ENCODE results near the gene CDCA3. TPM values are rescaled to one million over a fixed set of nuclear protein-coding genes. Genes with fewer than 3 reads are reported as not detected.
A peak's percentile ranks its signal among the peaks of the same experiment; 100 is the strongest.

CDCA3 gene
- total RNA-seq, 1 experiment from 2014 or later, result 61.8 TPM

GRCh38 chr12:6867413-6868210 lies 16.5 kb upstream of the CDCA3 start, which contains the start of gene TPI1:
TSS of gene TPI1 (plus strand) at chr12:6867531. CDS start at chr12:6867567, 36 bp downstream.
- Mint-ChIP-seq H3K27me3 (ENCODE audit: low read depth) (no peaks in the 10 kb centered on the region), H3K4me1 (peaks cover 60% of the 10 kb centered on the region), H3K36me3 (peaks cover 64% of the 10 kb centered on the region), H3K4me3 (peak within 1 kb of the TSS; percentile 89), H3K9me3 (no peaks in the 10 kb centered on the region), H3K27ac (peak within 1 kb of the TSS; percentile 87)
- peak; percentile 63 for ATAC-seq
- ChIA-PET CTCF (interaction anchor here (0.6 to 8.5 kb wide), 13 partner anchors 15 to 238 kb away, joined by 3 to 181 read pairs (median 5); partner anchors contain the start of genes C12orf57, CDCA3, MLF2 and RNU7-1), POLR2A (interaction anchor here (1.0 to 4.3 kb wide), 11 partner anchors 16 to 114 kb away, joined by 3 to 33 read pairs (median 4); partner anchors contain the start of genes ATN1, C12orf57, CDCA3 and ENO2)
- peak; percentile 79 for DNase-seq (ENCODE audit: low spot score)
- TF ChIP-seq FOXP1 (CRISPR knock-in tag; IDR thresholded peaks at IDR 0.05; ENCODE audit: borderline replicate concordance) (no peak), CBFB (CRISPR knock-in tag; IDR thresholded peaks at IDR 0.05; ENCODE audit: low read depth) (0 out of 2 replicates have a peak, but pooled peaks have one; percentile 31), ERG (CRISPR knock-in tag; IDR thresholded peaks at IDR 0.05) (0 out of 2 replicates have a peak, but pooled peaks have one; percentile 42), MAX (CRISPR knock-in tag; IDR thresholded peaks at IDR 0.05) (peak; percentile 53; the same call in 1 of the 2 replicates), ZNF138 (CRISPR knock-in tag; conservative IDR thresholded peaks at IDR 0.05) (0 out of 2 replicates have a peak, but pooled peaks have one; percentile 14), NR2C2 (CRISPR knock-in tag; IDR thresholded peaks at IDR 0.05) (no peak), NR1H2 (CRISPR knock-in tag; IDR thresholded peaks at IDR 0.05) (no peak), OVOL2 (CRISPR knock-in tag; IDR thresholded peaks at IDR 0.05; ENCODE audit: borderline replicate concordance) (0 out of 2 replicates have a peak, but pooled peaks have one; percentile 31), PRRX2 (CRISPR knock-in tag; IDR thresholded peaks at IDR 0.05) (no peak), ZNF263 (CRISPR knock-in tag; IDR thresholded peaks at IDR 0.05; ENCODE audit: low read depth) (0 out of 2 replicates have a peak, but pooled peaks have one; percentile 30), ZNF317 (CRISPR knock-in tag; IDR thresholded peaks at IDR 0.05; ENCODE audit: borderline replicate concordance, low read depth) (no peak; the same call in 1 of the 2 replicates), SMAD4 (CRISPR knock-in tag; IDR thresholded peaks at IDR 0.05) (0 out of 2 replicates have a peak, but pooled peaks have one; percentile 2), RORB (CRISPR knock-in tag; IDR thresholded peaks at IDR 0.05) (no peak; the same call in 1 of the 2 replicates), ZNF232 (CRISPR knock-in tag; IDR thresholded peaks at IDR 0.05) (peak; percentile 61; the same call in 1 of the 2 replicates), CREM (CRISPR knock-in tag; IDR thresholded peaks at IDR 0.05) (peak; percentile 33; the same call in 1 of the 2 replicates), MLX (CRISPR knock-in tag; IDR thresholded peaks at IDR 0.05) (0 out of 2 replicates have a peak, but pooled peaks have one; percentile 64), JUN (CRISPR knock-in tag; IDR thresholded peaks at IDR 0.05) (peak; percentile 24; the same call in 1 of the 2 replicates), ZBTB21 (CRISPR knock-in tag; IDR thresholded peaks at IDR 0.05; ENCODE audit: borderline replicate concordance) (0 out of 2 replicates have a peak, but pooled peaks have one; percentile 6), SMAD3 (CRISPR knock-in tag; IDR thresholded peaks at IDR 0.05; ENCODE audit: borderline replicate concordance) (0 out of 2 replicates have a peak, but pooled peaks have one; percentile 11), EMX1 (CRISPR knock-in tag; IDR thresholded peaks at IDR 0.05) (no peak)
- TF ChIP-seq, protein P1, sequence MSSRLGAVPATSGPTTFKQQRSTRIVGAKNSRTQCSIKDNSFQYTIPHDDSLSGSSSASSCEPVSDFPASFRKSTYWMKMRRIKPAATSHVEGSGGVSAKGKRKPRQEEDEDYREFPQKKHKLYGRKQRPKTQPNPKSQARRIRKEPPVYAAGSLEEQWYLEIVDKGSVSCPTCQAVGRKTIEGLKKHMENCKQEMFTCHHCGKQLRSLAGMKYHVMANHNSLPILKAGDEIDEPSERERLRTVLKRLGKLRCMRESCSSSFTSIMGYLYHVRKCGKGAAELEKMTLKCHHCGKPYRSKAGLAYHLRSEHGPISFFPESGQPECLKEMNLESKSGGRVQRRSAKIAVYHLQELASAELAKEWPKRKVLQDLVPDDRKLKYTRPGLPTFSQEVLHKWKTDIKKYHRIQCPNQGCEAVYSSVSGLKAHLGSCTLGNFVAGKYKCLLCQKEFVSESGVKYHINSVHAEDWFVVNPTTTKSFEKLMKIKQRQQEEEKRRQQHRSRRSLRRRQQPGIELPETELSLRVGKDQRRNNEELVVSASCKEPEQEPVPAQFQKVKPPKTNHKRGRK (CRISPR knock-in tag; IDR thresholded peaks at IDR 0.05; ENCODE audit: borderline replicate concordance), result no peak
- TF ChIP-seq, protein P2, sequence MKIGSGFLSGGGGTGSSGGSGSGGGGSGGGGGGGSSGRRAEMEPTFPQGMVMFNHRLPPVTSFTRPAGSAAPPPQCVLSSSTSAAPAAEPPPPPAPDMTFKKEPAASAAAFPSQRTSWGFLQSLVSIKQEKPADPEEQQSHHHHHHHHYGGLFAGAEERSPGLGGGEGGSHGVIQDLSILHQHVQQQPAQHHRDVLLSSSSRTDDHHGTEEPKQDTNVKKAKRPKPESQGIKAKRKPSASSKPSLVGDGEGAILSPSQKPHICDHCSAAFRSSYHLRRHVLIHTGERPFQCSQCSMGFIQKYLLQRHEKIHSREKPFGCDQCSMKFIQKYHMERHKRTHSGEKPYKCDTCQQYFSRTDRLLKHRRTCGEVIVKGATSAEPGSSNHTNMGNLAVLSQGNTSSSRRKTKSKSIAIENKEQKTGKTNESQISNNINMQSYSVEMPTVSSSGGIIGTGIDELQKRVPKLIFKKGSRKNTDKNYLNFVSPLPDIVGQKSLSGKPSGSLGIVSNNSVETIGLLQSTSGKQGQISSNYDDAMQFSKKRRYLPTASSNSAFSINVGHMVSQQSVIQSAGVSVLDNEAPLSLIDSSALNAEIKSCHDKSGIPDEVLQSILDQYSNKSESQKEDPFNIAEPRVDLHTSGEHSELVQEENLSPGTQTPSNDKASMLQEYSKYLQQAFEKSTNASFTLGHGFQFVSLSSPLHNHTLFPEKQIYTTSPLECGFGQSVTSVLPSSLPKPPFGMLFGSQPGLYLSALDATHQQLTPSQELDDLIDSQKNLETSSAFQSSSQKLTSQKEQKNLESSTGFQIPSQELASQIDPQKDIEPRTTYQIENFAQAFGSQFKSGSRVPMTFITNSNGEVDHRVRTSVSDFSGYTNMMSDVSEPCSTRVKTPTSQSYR (CRISPR knock-in tag; IDR thresholded peaks at IDR 0.05), result peak; percentile 43; the same call in 1 of the 2 replicates
- TF ChIP-seq, protein P3, sequence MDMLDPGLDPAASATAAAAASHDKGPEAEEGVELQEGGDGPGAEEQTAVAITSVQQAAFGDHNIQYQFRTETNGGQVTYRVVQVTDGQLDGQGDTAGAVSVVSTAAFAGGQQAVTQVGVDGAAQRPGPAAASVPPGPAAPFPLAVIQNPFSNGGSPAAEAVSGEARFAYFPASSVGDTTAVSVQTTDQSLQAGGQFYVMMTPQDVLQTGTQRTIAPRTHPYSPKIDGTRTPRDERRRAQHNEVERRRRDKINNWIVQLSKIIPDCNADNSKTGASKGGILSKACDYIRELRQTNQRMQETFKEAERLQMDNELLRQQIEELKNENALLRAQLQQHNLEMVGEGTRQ (CRISPR knock-in tag; IDR thresholded peaks at IDR 0.05), result peak; percentile 58
- TF ChIP-seq, protein P4, sequence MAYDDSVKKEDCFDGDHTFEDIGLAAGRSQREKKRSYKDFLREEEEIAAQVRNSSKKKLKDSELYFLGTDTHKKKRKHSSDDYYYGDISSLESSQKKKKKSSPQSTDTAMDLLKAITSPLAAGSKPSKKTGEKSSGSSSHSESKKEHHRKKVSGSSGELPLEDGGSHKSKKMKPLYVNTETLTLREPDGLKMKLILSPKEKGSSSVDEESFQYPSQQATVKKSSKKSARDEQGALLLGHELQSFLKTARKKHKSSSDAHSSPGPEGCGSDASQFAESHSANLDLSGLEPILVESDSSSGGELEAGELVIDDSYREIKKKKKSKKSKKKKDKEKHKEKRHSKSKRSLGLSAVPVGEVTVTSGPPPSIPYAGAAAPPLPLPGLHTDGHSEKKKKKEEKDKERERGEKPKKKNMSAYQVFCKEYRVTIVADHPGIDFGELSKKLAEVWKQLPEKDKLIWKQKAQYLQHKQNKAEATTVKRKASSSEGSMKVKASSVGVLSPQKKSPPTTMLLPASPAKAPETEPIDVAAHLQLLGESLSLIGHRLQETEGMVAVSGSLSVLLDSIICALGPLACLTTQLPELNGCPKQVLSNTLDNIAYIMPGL (CRISPR knock-in tag; IDR thresholded peaks at IDR 0.05), result peak; percentile 89
